GM12878 (cell line): ENCODE data around the gene SRC.
"Not testable (repeated sequence)": the region's sequence is repeated elsewhere in the genome, so short reads cannot be mapped to it uniquely, and the experiment has no call there.

Experiments used
- CHD2 ChIP-seq: IDR thresholded peaks from 2 replicates; pipeline ENCODE4 v1.6.1; 2011; ENCODE audit warnings: low read depth, low read length, improper control_type of control experiment, borderline replicate concordance
- EZH2 ChIP-seq: IDR thresholded peaks from 2 replicates; pipeline ENCODE4 v1.6.1; 2012; ENCODE audit warnings: low read depth, mild to moderate bottlenecking, control low read depth, inconsistent platforms, low read length, borderline replicate concordance; ENCODE audit not compliant: control insufficient read depth
- GABPA ChIP-seq: IDR thresholded peaks from 2 replicates; pipeline ENCODE4 v1.6.1; 2014; ENCODE audit warnings: antibody characterized with exemption, low read depth, mild to moderate bottlenecking, inconsistent platforms
- JUND ChIP-seq: IDR thresholded peaks from 2 replicates; pipeline ENCODE4 v1.6.1; 2012; ENCODE audit warnings: low read depth, mild to moderate bottlenecking, low read length, improper control_type of control experiment, moderate library complexity
- NBN ChIP-seq: fragments of 450-650 bp; IDR thresholded peaks from 2 replicates; pipeline ENCODE4 v1.6.1; 2016
- PAX5 ChIP-seq: IDR thresholded peaks from 2 replicates; pipeline ENCODE4 v1.6.1; 2011; ENCODE audit warnings: low read depth, low read length, borderline replicate concordance
- RCOR1 ChIP-seq: conservative IDR thresholded peaks from 2 replicates; pipeline ENCODE4 v1.6.1; 2012; ENCODE audit warnings: low read depth, low read length, improper control_type of control experiment
- SMC3 ChIP-seq: IDR thresholded peaks from 2 replicates; pipeline ENCODE4 v1.6.1; 2011; ENCODE audit warnings: low read length, improper control_type of control experiment, borderline replicate concordance
- TCF12 ChIP-seq: IDR thresholded peaks from 2 replicates; pipeline ENCODE4 v1.6.1; 2011; ENCODE audit warnings: low read depth, mild to moderate bottlenecking, low read length
- YY1 ChIP-seq: IDR thresholded peaks from 2 replicates; pipeline ENCODE4 v1.6.1; 2011; ENCODE audit warnings: low read depth, mild to moderate bottlenecking, low read length
- TF ChIP-seq, protein P1 (sequence below), 3 experiments: IDR thresholded peaks in 2 of 3; conservative IDR thresholded peaks in 1 of 3; 2 replicates each; pipeline ENCODE4 v1.5.1; 2011; ENCODE audit warnings: low read depth in 3 of 3, low read length in 3 of 3, mild to moderate bottlenecking in 3 of 3, control low read depth in 2 of 3, moderate library complexity in 2 of 3, inconsistent platforms in 1 of 3, mixed read lengths in 1 of 3; ENCODE audit not compliant: control insufficient read depth in 2 of 3, insufficient read depth in 1 of 3; ENCODE audit errors: extremely low read depth in 1 of 3

GRCh38 chr20:37371845-37372244 lies 25.9 kb downstream of the SRC start:
- 0 out of 2 replicates have a peak, but pooled peaks have one; percentile 21 for TF ChIP-seq NBN
- TF ChIP-seq, protein P1, sequence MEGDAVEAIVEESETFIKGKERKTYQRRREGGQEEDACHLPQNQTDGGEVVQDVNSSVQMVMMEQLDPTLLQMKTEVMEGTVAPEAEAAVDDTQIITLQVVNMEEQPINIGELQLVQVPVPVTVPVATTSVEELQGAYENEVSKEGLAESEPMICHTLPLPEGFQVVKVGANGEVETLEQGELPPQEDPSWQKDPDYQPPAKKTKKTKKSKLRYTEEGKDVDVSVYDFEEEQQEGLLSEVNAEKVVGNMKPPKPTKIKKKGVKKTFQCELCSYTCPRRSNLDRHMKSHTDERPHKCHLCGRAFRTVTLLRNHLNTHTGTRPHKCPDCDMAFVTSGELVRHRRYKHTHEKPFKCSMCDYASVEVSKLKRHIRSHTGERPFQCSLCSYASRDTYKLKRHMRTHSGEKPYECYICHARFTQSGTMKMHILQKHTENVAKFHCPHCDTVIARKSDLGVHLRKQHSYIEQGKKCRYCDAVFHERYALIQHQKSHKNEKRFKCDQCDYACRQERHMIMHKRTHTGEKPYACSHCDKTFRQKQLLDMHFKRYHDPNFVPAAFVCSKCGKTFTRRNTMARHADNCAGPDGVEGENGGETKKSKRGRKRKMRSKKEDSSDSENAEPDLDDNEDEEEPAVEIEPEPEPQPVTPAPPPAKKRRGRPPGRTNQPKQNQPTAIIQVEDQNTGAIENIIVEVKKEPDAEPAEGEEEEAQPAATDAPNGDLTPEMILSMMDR (IDR thresholded peaks at IDR 0.05 in 2 of 3, conservative IDR thresholded peaks at IDR 0.05 in 1 of 3; ENCODE audit: control insufficient read depth in 2 of 3, extremely low read depth in 1 of 3, insufficient read depth in 1 of 3, low read depth in 3 of 3, low read length in 3 of 3): not testable (repeated sequence)
- not testable (repeated sequence) for TF ChIP-seq SMC3, CHD2, RCOR1, TCF12, EZH2, GABPA, PAX5, JUND
- 0 out of 2 replicates have a peak, but pooled peaks have one; percentile 23 for TF ChIP-seq YY1
